GM12878 (cell line): ENCODE data around the gene NSMCE1. TPM values are rescaled to one million over a fixed set of nuclear protein-coding genes. Genes with fewer than 3 reads are reported as not detected.

ENCODE experiments used
- BMI1 ChIP-seq: fragments of 450-650 bp; IDR thresholded peaks from 2 replicates; pipeline ENCODE4 v1.6.1; 2016; ENCODE audit warnings: mild to moderate bottlenecking, moderate library complexity, borderline replicate concordance
- CBFB ChIP-seq: IDR thresholded peaks from 2 replicates; pipeline ENCODE4 v1.6.1; 2016; ENCODE audit warnings: antibody characterized with exemption, low read depth
- CREM ChIP-seq: IDR thresholded peaks from 2 replicates; pipeline ENCODE4 v1.6.1; 2014; ENCODE audit warnings: antibody characterized with exemption, low read depth
- FOS ChIP-seq: IDR thresholded peaks from 3 replicates; pipeline ENCODE4 v1.6.1; 2011; ENCODE audit warnings: borderline replicate concordance; ENCODE audit not compliant: insufficient read length; ENCODE audit errors: extremely low read depth
- JUNB ChIP-seq: IDR thresholded peaks from 2 replicates; pipeline ENCODE4 v1.6.1; 2016; ENCODE audit warnings: antibody characterized with exemption, mild to moderate bottlenecking
- MTA2 ChIP-seq: fragments of 450-650 bp; IDR thresholded peaks from 2 replicates; pipeline ENCODE4 v1.6.1; 2016; ENCODE audit warnings: low read depth, mild to moderate bottlenecking, moderate library complexity
- NFXL1 ChIP-seq: fragments of 450-650 bp; IDR thresholded peaks from 2 replicates; pipeline ENCODE4 v1.6.1; 2017; ENCODE audit warnings: antibody characterized with exemption, mild to moderate bottlenecking, borderline replicate concordance
- PML ChIP-seq: IDR thresholded peaks from 2 replicates; pipeline ENCODE4 v1.6.1; 2012; ENCODE audit warnings: low read length, inconsistent platforms
- POLR2AphosphoS2 ChIP-seq: IDR thresholded peaks from 2 replicates; pipeline ENCODE4 v1.6.1; 2011; ENCODE audit warnings: low read depth, mild to moderate bottlenecking, low read length, improper control_type of control experiment, moderate library complexity
- RAD51 ChIP-seq: fragments of 450-650 bp; IDR thresholded peaks from 2 replicates; pipeline ENCODE4 v1.6.1; 2016; ENCODE audit warnings: moderate library complexity, mild to moderate bottlenecking, inconsistent platforms
- RCOR1 ChIP-seq: conservative IDR thresholded peaks from 2 replicates; pipeline ENCODE4 v1.6.1; 2012; ENCODE audit warnings: low read depth, low read length, improper control_type of control experiment
- SIX5 ChIP-seq: IDR thresholded peaks from 2 replicates; pipeline ENCODE4 v1.6.1; 2011; ENCODE audit warnings: mild to moderate bottlenecking, low read depth, low read length, moderate library complexity; ENCODE audit not compliant: severe bottlenecking
- SMAD1 ChIP-seq: fragments of 450-650 bp; IDR thresholded peaks from 2 replicates; pipeline ENCODE4 v1.6.1; 2018; ENCODE audit warnings: mild to moderate bottlenecking, low read depth; ENCODE audit not compliant: partially characterized antibody
- SMC3 ChIP-seq: IDR thresholded peaks from 2 replicates; pipeline ENCODE4 v1.6.1; 2011; ENCODE audit warnings: low read length, improper control_type of control experiment, borderline replicate concordance
- ZNF207 ChIP-seq: fragments of 450-650 bp; IDR thresholded peaks from 2 replicates; pipeline ENCODE4 v1.6.1; 2014; ENCODE audit warnings: antibody characterized with exemption, mild to moderate bottlenecking, borderline replicate concordance
- ZNF384 ChIP-seq: IDR thresholded peaks from 2 replicates; pipeline ENCODE4 v1.6.1; 2012; ENCODE audit warnings: low read depth, mild to moderate bottlenecking, low read length, improper control_type of control experiment, borderline replicate concordance
- polyA plus RNA-seq, 11 experiments: library from polyadenylated mRNA; depleted of rRNA in 4 of 11; unstranded in 6 of 11; stranded (reverse) in 5 of 11; fragments of >200 nt; fragmentation: Nextera tagmentation in 4 of 11; fragmentation: Illumina TruSeq in 1 of 11; extraction: Ambion mirVana in 4 of 11; extraction: Trizol in 1 of 11; gene quantifications; 1 replicate in 1 of 11; 2 replicates in 10 of 11; pipeline versions ENCODE4 v1.2.1 to v1.2.3, GENCODE V29; 2011 to 2016; ENCODE audit warnings: inconsistent platforms in 2 of 11, missing spikeins in 2 of 11, low read depth in 1 of 11
- total RNA-seq, 4 experiments: library from RNA; depleted of rRNA in 3 of 4; stranded (reverse); fragments of >200 nt in 3 of 4; fragmentation: Illumina TruSeq in 1 of 4; extraction: Trizol in 1 of 4; gene quantifications; 2 replicates each; pipeline versions ENCODE4 v1.2.1 to v1.2.3, GENCODE V29; 2013 to 2021
- TF ChIP-seq, protein P1 (sequence below): fragments of 450-650 bp; formaldehyde crosslinking; IDR thresholded peaks from 2 replicates; pipeline ENCODE4 v1.5.0; 2022; ENCODE audit warnings: mild to moderate bottlenecking, missing genetic modification characterization
- TF ChIP-seq, protein P2 (sequence below): fragments of 450-650 bp; IDR thresholded peaks from 2 replicates; pipeline ENCODE4 v1.6.1; 2016; ENCODE audit warnings: mild to moderate bottlenecking, moderate library complexity, borderline replicate concordance
- TF ChIP-seq, protein P3 (sequence below): IDR thresholded peaks from 2 replicates; pipeline ENCODE4 v1.6.1; 2012; ENCODE audit warnings: mild to moderate bottlenecking, low read depth, low read length

The NSMCE1 gene
- total and polyA plus RNA-seq, 10 of the 15 experiments (the other 5 are each of a cell fraction or from before 2014, with no cell fraction given): 54.0 to 214 (median 71.4) TPM

DNA sequence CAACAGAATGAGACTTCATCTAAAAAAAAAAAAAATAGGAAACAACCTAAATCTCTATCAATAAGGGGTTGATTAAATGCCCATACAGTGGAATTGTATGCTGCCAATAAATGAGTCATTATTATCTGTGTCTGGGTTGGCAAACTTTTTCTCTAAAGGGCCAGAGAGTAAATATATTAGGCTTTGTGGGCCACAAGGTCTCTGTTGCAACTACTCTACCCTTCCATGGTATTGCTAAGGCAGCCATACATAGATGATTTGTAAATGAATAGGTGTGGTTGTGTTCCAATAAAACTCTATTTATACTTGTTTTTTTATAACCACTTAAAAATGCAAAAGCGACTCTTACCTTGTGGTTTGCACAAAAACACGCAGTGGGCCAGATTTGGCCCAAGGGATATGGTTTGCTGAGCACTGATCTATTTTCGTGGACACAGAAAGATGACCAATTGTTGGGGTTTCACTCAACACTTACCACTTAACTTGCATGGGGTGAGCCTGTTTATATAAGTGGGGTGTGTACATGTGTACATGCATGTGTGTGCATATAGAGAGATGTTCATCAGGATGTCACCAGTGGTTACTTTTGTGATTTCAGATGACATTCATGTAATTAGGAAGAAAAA lies 32.8 kb upstream of the NSMCE1 start (continued):
- peak; percentile 64; the same call in 1 of the 2 replicates for TF ChIP-seq CBFB
- TF ChIP-seq RCOR1: no peak
- TF ChIP-seq, protein P1, sequence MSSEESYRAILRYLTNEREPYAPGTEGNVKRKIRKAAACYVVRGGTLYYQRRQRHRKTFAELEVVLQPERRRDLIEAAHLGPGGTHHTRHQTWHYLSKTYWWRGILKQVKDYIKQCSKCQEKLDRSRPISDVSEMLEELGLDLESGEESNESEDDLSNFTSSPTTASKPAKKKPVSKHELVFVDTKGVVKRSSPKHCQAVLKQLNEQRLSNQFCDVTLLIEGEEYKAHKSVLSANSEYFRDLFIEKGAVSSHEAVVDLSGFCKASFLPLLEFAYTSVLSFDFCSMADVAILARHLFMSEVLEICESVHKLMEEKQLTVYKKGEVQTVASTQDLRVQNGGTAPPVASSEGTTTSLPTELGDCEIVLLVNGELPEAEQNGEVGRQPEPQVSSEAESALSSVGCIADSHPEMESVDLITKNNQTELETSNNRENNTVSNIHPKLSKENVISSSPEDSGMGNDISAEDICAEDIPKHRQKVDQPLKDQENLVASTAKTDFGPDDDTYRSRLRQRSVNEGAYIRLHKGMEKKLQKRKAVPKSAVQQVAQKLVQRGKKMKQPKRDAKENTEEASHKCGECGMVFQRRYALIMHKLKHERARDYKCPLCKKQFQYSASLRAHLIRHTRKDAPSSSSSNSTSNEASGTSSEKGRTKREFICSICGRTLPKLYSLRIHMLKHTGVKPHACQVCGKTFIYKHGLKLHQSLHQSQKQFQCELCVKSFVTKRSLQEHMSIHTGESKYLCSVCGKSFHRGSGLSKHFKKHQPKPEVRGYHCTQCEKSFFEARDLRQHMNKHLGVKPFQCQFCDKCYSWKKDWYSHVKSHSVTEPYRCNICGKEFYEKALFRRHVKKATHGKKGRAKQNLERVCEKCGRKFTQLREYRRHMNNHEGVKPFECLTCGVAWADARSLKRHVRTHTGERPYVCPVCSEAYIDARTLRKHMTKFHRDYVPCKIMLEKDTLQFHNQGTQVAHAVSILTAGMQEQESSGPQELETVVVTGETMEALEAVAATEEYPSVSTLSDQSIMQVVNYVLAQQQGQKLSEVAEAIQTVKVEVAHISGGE (CRISPR knock-in tag): no peak
- TF ChIP-seq JUNB: peak; percentile 36; the same call in 1 of the 2 replicates
- TF ChIP-seq, protein P2, sequence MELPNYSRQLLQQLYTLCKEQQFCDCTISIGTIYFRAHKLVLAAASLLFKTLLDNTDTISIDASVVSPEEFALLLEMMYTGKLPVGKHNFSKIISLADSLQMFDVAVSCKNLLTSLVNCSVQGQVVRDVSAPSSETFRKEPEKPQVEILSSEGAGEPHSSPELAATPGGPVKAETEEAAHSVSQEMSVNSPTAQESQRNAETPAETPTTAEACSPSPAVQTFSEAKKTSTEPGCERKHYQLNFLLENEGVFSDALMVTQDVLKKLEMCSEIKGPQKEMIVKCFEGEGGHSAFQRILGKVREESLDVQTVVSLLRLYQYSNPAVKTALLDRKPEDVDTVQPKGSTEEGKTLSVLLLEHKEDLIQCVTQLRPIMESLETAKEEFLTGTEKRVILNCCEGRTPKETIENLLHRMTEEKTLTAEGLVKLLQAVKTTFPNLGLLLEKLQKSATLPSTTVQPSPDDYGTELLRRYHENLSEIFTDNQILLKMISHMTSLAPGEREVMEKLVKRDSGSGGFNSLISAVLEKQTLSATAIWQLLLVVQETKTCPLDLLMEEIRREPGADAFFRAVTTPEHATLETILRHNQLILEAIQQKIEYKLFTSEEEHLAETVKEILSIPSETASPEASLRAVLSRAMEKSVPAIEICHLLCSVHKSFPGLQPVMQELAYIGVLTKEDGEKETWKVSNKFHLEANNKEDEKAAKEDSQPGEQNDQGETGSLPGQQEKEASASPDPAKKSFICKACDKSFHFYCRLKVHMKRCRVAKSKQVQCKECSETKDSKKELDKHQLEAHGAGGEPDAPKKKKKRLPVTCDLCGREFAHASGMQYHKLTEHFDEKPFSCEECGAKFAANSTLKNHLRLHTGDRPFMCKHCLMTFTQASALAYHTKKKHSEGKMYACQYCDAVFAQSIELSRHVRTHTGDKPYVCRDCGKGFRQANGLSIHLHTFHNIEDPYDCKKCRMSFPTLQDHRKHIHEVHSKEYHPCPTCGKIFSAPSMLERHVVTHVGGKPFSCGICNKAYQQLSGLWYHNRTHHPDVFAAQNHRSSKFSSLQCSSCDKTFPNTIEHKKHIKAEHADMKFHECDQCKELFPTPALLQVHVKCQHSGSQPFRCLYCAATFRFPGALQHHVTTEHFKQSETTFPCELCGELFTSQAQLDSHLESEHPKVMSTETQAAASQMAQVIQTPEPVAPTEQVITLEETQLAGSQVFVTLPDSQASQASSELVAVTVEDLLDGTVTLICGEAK: no peak
- peak; percentile 18; the same call in 1 of the 2 replicates for TF ChIP-seq MTA2
- TF ChIP-seq SMC3: no peak
- no peak for TF ChIP-seq NFXL1
- TF ChIP-seq RAD51: no peak
- TF ChIP-seq ZNF207: no peak
- TF ChIP-seq, protein P3, sequence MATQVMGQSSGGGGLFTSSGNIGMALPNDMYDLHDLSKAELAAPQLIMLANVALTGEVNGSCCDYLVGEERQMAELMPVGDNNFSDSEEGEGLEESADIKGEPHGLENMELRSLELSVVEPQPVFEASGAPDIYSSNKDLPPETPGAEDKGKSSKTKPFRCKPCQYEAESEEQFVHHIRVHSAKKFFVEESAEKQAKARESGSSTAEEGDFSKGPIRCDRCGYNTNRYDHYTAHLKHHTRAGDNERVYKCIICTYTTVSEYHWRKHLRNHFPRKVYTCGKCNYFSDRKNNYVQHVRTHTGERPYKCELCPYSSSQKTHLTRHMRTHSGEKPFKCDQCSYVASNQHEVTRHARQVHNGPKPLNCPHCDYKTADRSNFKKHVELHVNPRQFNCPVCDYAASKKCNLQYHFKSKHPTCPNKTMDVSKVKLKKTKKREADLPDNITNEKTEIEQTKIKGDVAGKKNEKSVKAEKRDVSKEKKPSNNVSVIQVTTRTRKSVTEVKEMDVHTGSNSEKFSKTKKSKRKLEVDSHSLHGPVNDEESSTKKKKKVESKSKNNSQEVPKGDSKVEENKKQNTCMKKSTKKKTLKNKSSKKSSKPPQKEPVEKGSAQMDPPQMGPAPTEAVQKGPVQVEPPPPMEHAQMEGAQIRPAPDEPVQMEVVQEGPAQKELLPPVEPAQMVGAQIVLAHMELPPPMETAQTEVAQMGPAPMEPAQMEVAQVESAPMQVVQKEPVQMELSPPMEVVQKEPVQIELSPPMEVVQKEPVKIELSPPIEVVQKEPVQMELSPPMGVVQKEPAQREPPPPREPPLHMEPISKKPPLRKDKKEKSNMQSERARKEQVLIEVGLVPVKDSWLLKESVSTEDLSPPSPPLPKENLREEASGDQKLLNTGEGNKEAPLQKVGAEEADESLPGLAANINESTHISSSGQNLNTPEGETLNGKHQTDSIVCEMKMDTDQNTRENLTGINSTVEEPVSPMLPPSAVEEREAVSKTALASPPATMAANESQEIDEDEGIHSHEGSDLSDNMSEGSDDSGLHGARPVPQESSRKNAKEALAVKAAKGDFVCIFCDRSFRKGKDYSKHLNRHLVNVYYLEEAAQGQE: no peak
- no peak for TF ChIP-seq SMAD1
- no peak for TF ChIP-seq POLR2AphosphoS2
- no peak for TF ChIP-seq SIX5
- no peak for TF ChIP-seq ZNF384
- TF ChIP-seq FOS: no peak
- peak; percentile 76 for TF ChIP-seq CREM
- TF ChIP-seq BMI1: no peak
- TF ChIP-seq PML: 0 out of 2 replicates have a peak, but pooled peaks have one; percentile 39
